ENCODE measurements around the gene ZBTB3. TPM values are rescaled to one million over a fixed set of nuclear protein-coding genes. Genes with fewer than 3 reads are reported as not detected.

The ZBTB3 gene
- total RNA-seq (ENCODE audit: unreplicated experiment) = 12.7 TPM
- long read RNA-seq, partial matches to known transcripts = 1 of 2 reads
- long read RNA-seq, other reads (novel, unspliced or antisense) = 1 of 2 reads

GRCh38 chr11:62753736-62754603, at the start of gene ZBTB3:
TSS of gene ZBTB3 (minus strand) at chr11:62754160. CDS start at chr11:62753664, 496 bp downstream.
- no peak for TF ChIP-seq CTCF (IDR thresholded peaks at IDR 0.05; ENCODE audit: unreplicated experiment)
- no peaks in the 10 kb centered on the region for H3K9me3 Mint-ChIP-seq (ENCODE audit: unreplicated experiment)
- H3K4me1 Mint-ChIP-seq (ENCODE audit: unreplicated experiment) = peaks cover 12% of the 10 kb centered on the region
- H3K4me3 Mint-ChIP-seq (ENCODE audit: unreplicated experiment) = peak within 1 kb of the TSS; percentile 97
- peaks cover 9% of the 10 kb centered on the region for H3K27me3 Mint-ChIP-seq (ENCODE audit: unreplicated experiment)
- peak; percentile 90 for DNase-seq (ENCODE audit: low spot score)
- H3K27ac Mint-ChIP-seq (ENCODE audit: unreplicated experiment) = peak within 1 kb of the TSS; percentile 92
- H3K36me3 Mint-ChIP-seq (ENCODE audit: low read depth, unreplicated experiment) = peaks cover 2% of the 10 kb centered on the region

- peaks cover 50% of the 10 kb centered on the region for H3K36me3 Mint-ChIP-seq (ENCODE audit: low read depth, unreplicated experiment)
These were observed 47.1 kb upstream of the ZBTB3 start for GRCh38 chr11:62801071-62801470.

GRCh38 chr11:62799486-62799885, 45.5 kb upstream of the ZBTB3 start:
- Mint-ChIP-seq H3K9me3 (ENCODE audit: unreplicated experiment) (no peaks in the 10 kb centered on the region), H3K4me3 (ENCODE audit: unreplicated experiment) (peak overlapping the region; percentile 72), H3K36me3 (ENCODE audit: low read depth, unreplicated experiment) (peaks cover 61% of the 10 kb centered on the region), H3K27me3 (ENCODE audit: unreplicated experiment) (peaks cover 5% of the 10 kb centered on the region), H3K27ac (ENCODE audit: unreplicated experiment) (no peak overlapping the region), H3K4me1 (ENCODE audit: unreplicated experiment) (peaks cover 8% of the 10 kb centered on the region)
- DNase-seq (ENCODE audit: low spot score) = no peak
- no peak for TF ChIP-seq CTCF (IDR thresholded peaks at IDR 0.05; ENCODE audit: unreplicated experiment)

More at GRCh38 chr11:62801071-62801470, 47.1 kb upstream of the ZBTB3 start:
- Mint-ChIP-seq H3K27me3 (ENCODE audit: unreplicated experiment) (peaks cover 11% of the 10 kb centered on the region), H3K4me1 (ENCODE audit: unreplicated experiment) (peaks cover 16% of the 10 kb centered on the region), H3K9me3 (ENCODE audit: unreplicated experiment) (no peaks in the 10 kb centered on the region), H3K27ac (ENCODE audit: unreplicated experiment) (no peak overlapping the region), H3K4me3 (ENCODE audit: unreplicated experiment) (no peak overlapping the region)
- TF ChIP-seq CTCF (IDR thresholded peaks at IDR 0.05; ENCODE audit: unreplicated experiment) = no peak
- DNase-seq (ENCODE audit: low spot score) = no peak

- no peak for TF ChIP-seq CTCF (IDR thresholded peaks at IDR 0.05; ENCODE audit: unreplicated experiment)
- Mint-ChIP-seq H3K36me3 (ENCODE audit: low read depth, unreplicated experiment) (peaks cover 53% of the 10 kb centered on the region), H3K4me1 (ENCODE audit: unreplicated experiment) (peaks cover 8% of the 10 kb centered on the region), H3K27ac (ENCODE audit: unreplicated experiment) (no peak overlapping the region), H3K4me3 (ENCODE audit: unreplicated experiment) (peak overlapping the region; percentile 31), H3K9me3 (ENCODE audit: unreplicated experiment) (no peaks in the 10 kb centered on the region), H3K27me3 (ENCODE audit: unreplicated experiment) (peaks cover 12% of the 10 kb centered on the region)
- DNase-seq (ENCODE audit: low spot score) = no peak
These were observed 42.3 kb upstream of the ZBTB3 start for GRCh38 chr11:62796281-62796680.
